Adrenal gland (tissue), 12 donors: Measurements from ENCODE around the gene FRMD3. TPM values are rescaled to one million over a fixed set of nuclear protein-coding genes. Genes with fewer than 3 reads are reported as not detected.

Experiments used
- DNase-seq, 7 donors: peaks; one replicate each; pipeline ENCODE4 v3.0.0-alpha.2; 2019 to 2020
- H3K27ac ChIP-seq, 5 donors: fragments of 200-600 bp; sonication (generic) in 4 of 5; 1 replicate in 3 of 5; 2 replicates in 2 of 5; pipeline versions ENCODE4 v1.5.1 to v1.8.0; 2016 to 2020; ENCODE audit warnings: mild to moderate bottlenecking in 1 of 5
- H3K27me3 ChIP-seq: fragments of 200-600 bp; 2 replicates; pipeline ENCODE4 v1.8.0; 2021
- H3K36me3 ChIP-seq, 2 donors: fragments of 200-600 bp; replicated peaks in 1 of 2; 1 replicate in 1 of 2; 2 replicates in 1 of 2; pipeline versions ENCODE4 v1.5.1 to v1.8.0; 2018 to 2022
- H3K4me1 ChIP-seq, 2 donors: fragments of 200-600 bp; replicated peaks in 1 of 2; 1 replicate in 1 of 2; 2 replicates in 1 of 2; pipeline versions ENCODE4 v1.5.1 to v1.8.0; 2018 to 2021
- H3K4me3 ChIP-seq, 4 donors: fragments of 200-600 bp; sonication (generic) in 3 of 4; one replicate each; pipeline ENCODE4 v1.5.1; 2016 to 2018
- H3K9me3 ChIP-seq, 3 donors: fragments of 200-600 bp; sonication (generic) in 1 of 3; replicated peaks in 1 of 3; 1 replicate in 2 of 3; 2 replicates in 1 of 3; pipeline versions ENCODE4 v1.5.1 to v1.8.0; 2016 to 2021
- POLR2A ChIP-seq, 2 donors: fragments of 450-650 bp; IDR thresholded peaks; one replicate each; pipeline ENCODE4 v1.6.1; 2017; ENCODE audit warnings: antibody characterized with exemption in 2 of 2, mild to moderate bottlenecking in 2 of 2, moderate library complexity in 1 of 2
- WGBS, 4 donors: extraction: QIAGEN DNeasy Blood & Tissue Kit in 2 of 4; methylation state at CpG; one replicate each; pipeline versions ENCODE4 v1.1.5 to v1.1.7; 2013 to 2017; 5-methylcytosine and 5-hydroxymethylcytosine counted together
- intact Hi-C, 2 donors: fragments of 100-400 bp; cut with DNase I; formaldehyde crosslinking; loops; one replicate each; pipeline versions ENCODE4 v1.14.1 to v1.15.0; 2022 to 2023
- polyA plus RNA-seq, 3 donors: library from polyadenylated mRNA; stranded (reverse); fragments of 200-250 nt in 2 of 3; fragments of 350-450 nt in 1 of 3; fragmentation: Illumina TruSeq in 1 of 3; extraction: RNeasy Lipid Tissue Mini Kit (QIAGEN cat#74804) in 1 of 3; gene quantifications; one replicate each; pipeline ENCODE4 v1.2.3, GENCODE V29; 2013 to 2014
- total RNA-seq, 9 donors: library from RNA; depleted of rRNA in 4 of 9; stranded (reverse); fragments of >200 nt in 4 of 9; fragments of 120-200 nt in 1 of 9; fragmentation: NEBNext Ultra II Directional in 1 of 9; extraction: Animal tissue kit (Norgen Biotek cat#: 25700) in 1 of 9; gene quantifications; one replicate each; pipeline versions ENCODE4 v1.1.0 to v1.2.4, GENCODE V29; 2013 to 2023
- TF ChIP-seq, protein P1 (sequence below), 6 experiments: fragments of 450-650 bp in 4 of 6; fragments of 200-600 bp in 2 of 6; sonication (generic) in 1 of 6; IDR thresholded peaks; 1 replicate in 5 of 6; 2 replicates in 1 of 6; pipeline versions ENCODE4 v1.5.1 to v1.8.0; 2016 to 2021; ENCODE audit warnings: antibody characterized with exemption in 6 of 6, mild to moderate bottlenecking in 2 of 6, moderate library complexity in 1 of 6
- donor health status: healthy with polysubstance abuse.
- donor health status: Bipolar disorder and iron deficiency.
- donor health status: DM: yes; HTN: yes; CAD: no.
- donor health status: DM: no; HTN: no; CAD: no.
- donor health status: DM: no; HTN: no; CAD: no.
- donor health status: DM: yes; HTN: yes; CAD: no.

Gene FRMD3
- total and polyA plus RNA-seq, 12 donors, result 1.8 to 32.9 (median 13.6) TPM

- no peaks in the 10 kb centered on the region for H3K4me1 ChIP-seq
- no peak overlapping the region for H3K4me3 ChIP-seq
- intact Hi-C loops, result no loop called here
- WGBS, 4 donors, result 87 to 100% (median 97%) methylated on average over 1 of the region's 1 CpG
- H3K9me3 ChIP-seq, result no peaks in the 10 kb centered on the region
- TF ChIP-seq, protein P1, sequence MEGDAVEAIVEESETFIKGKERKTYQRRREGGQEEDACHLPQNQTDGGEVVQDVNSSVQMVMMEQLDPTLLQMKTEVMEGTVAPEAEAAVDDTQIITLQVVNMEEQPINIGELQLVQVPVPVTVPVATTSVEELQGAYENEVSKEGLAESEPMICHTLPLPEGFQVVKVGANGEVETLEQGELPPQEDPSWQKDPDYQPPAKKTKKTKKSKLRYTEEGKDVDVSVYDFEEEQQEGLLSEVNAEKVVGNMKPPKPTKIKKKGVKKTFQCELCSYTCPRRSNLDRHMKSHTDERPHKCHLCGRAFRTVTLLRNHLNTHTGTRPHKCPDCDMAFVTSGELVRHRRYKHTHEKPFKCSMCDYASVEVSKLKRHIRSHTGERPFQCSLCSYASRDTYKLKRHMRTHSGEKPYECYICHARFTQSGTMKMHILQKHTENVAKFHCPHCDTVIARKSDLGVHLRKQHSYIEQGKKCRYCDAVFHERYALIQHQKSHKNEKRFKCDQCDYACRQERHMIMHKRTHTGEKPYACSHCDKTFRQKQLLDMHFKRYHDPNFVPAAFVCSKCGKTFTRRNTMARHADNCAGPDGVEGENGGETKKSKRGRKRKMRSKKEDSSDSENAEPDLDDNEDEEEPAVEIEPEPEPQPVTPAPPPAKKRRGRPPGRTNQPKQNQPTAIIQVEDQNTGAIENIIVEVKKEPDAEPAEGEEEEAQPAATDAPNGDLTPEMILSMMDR (IDR thresholded peaks at IDR 0.05), result no peak
- no peak for TF ChIP-seq POLR2A (IDR thresholded peaks at IDR 0.05)
- H3K27ac ChIP-seq, result no peak overlapping the region
- no peak for DNase-seq
- H3K36me3 ChIP-seq, result no peaks in the 10 kb centered on the region
- no peaks in the 10 kb centered on the region for H3K27me3 ChIP-seq
Observed at GRCh38 chr9:83557317-83557716, 19.1 kb upstream of the FRMD3 start.

DNA sequence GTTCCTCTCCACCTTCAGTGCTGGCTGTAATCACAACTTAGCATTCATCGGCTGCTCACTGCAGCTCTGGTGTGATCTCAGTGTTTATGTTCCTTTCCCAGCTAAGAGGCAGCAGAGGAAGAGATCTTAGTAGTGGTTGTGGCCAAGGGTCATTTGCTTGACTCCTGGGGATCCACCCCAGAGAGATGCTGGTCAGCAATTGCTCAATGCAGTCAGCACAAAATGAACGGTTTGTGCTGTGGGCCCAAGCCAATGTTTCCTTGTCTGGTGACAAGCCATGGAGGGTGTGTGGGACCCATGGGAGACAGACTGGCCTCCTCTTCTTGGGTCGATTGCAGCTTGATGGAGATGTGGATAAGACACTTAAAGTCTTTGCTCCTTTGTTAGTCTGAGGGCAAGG is 16.1 kb upstream of the FRMD3 start:
- Histone ChIP-seq H3K27me3 (no peaks in the 10 kb centered on the region), H3K36me3 (no peaks in the 10 kb centered on the region), H3K27ac (peak overlapping the region in 1 of 5 donors; percentile 2), H3K4me3 (no peak overlapping the region), H3K9me3 (no peaks in the 10 kb centered on the region), H3K4me1 (no peaks in the 10 kb centered on the region)
- intact Hi-C loops, result no loop called here
- 70 to 84% (median 80%) methylated on average over 3 of the region's 3 CpGs for WGBS, 4 donors
- peak in 3 of 7 donors; percentile 9 to 56 (median 32) for DNase-seq
- TF ChIP-seq, protein P1 (IDR thresholded peaks at IDR 0.05), result no peak
- no peak for TF ChIP-seq POLR2A (IDR thresholded peaks at IDR 0.05)

GRCh38 chr9:83544002-83544698 is 5.9 kb upstream of the FRMD3 start:
- Histone ChIP-seq H3K4me1 (peaks cover 0 to under 1% of the 10 kb centered on the region in 2 donors), H3K4me3 (no peak overlapping the region), H3K9me3 (peaks cover 0 to 6% (median 0%) of the 10 kb centered on the region in 3 donors), H3K27me3 (no peaks in the 10 kb centered on the region), H3K36me3 (no peaks in the 10 kb centered on the region), H3K27ac (peak overlapping the region in 1 of 5 donors; percentile 5)
- intact Hi-C loops, result loop anchor here (5.0 to 10.0 kb wide), 2 partner anchors 327 to 339 kb away; no protein-coding TSS in a partner anchor
- TF ChIP-seq, protein P1 (IDR thresholded peaks at IDR 0.05), result peak; percentile 65 to 88 (median 82)
- TF ChIP-seq POLR2A (IDR thresholded peaks at IDR 0.05), result no peak
- peak; percentile 51 to 88 (median 83) for DNase-seq
- 24 to 45% (median 44%) methylated on average over 4 to 5 of the region's 5 CpGs for WGBS, 4 donors

DNA sequence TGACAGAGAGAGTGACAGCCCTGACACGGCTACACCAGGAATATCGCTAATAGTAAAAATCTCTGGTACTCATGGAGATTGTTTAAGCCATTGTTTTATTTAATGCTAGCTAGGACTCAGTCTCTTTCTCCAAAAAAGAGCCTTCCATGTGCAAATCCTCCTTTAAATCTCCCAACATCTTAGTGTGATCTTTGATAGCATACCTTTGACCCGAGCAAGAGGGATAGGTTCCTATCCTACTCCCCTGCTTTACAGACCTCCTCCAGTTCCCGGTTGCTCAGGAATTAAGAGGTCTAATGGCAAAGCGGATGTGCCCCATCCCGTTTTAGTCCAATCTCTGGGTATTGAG is 663 bp upstream of the FRMD3 start:
- H3K4me3 ChIP-seq, result peak overlapping the region in 2 of 4 donors; percentile 77 to 91
- peak overlapping the region in 4 of 5 donors; percentile 55 to 94 (median 84) for H3K27ac ChIP-seq
- 33 to 43% (median 39%) methylated on average over 5 to 6 of the region's 6 CpGs for WGBS, 4 donors
- DNase-seq, result no peak
- TF ChIP-seq POLR2A (IDR thresholded peaks at IDR 0.05), result no peak
- TF ChIP-seq, protein P1 (IDR thresholded peaks at IDR 0.05), result peak in 1 of 6 experiments; percentile 3
- peaks cover 0 to 14% of the 10 kb centered on the region in 2 donors for H3K4me1 ChIP-seq
- H3K9me3 ChIP-seq, result no peaks in the 10 kb centered on the region
- no peaks in the 10 kb centered on the region for H3K27me3 ChIP-seq
- intact Hi-C loops, result loop anchor here (5.0 to 10.0 kb wide), 2 partner anchors 104 to 207 kb away; no protein-coding TSS in a partner anchor
- no peaks in the 10 kb centered on the region for H3K36me3 ChIP-seq
